Coronary artery (tissue), 2 donors: ENCODE measurements around the gene POFUT2.

Source experiments
- DNase-seq: peaks from one replicate; pipeline ENCODE4 v3.0.0-alpha.2; 2017; ENCODE audit warnings: low spot score
- H3K27ac ChIP-seq, 2 donors: fragments of 200-600 bp; sonication (generic); one replicate each; pipeline ENCODE4 v1.5.1; 2016 to 2019
- H3K4me3 ChIP-seq: fragments of 200-600 bp; sonication (generic); 2 replicates; pipeline ENCODE4 v1.5.1; 2016; ENCODE audit warnings: mild to moderate bottlenecking, moderate library complexity
- TF ChIP-seq, protein P1 (sequence below): fragments of 200-600 bp; sonication (generic); IDR thresholded peaks from one replicate; pipeline ENCODE4 v1.5.1; 2019; ENCODE audit warnings: antibody characterized with exemption

POFUT2 gene

DNA sequence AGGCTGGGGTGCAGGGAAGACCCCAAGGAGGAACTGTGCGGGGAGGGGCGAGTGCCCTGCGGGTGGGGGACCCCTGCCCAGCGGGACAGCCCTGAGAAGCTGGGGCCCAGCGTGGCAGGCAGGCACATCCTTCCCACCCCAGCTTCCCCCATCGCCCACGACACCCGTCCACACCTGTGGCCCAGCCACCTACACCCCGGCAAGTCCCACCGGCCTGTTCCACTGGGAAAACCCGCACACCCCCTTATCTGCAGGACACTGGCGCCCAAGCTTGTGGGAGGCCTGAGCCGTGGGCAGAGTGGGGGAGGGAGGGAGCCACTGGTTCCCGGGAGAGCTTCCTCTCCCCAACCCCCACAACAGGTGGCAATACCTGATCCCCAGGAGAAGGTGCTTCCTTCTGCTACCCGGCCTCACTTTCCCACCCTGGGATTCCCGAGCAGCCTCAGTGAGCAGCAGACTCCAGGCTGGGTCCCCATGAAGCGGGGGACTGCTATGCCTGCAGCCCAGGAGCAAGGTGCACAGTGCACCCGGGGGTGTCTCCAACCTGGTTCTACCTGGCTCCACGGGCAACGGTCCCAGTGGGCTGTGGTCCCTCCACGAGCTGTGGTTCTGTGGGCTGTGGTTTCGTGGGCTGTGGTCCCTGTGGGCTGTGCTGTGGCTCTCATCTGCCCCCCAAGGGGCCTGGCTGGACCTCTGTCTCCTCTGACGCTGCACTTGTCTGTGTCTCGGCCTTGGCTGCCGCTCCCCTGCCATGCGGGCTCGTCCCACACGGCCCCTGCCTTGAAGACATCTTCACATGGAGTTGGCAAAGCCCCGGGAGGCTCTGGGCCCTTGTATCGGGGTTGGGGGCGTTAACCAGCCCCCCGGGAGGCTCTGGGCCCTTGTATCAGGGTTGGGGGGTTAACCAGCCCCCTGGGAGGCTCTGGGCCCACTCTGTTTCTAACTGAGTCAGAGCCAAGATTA, 37.8 kb upstream of the POFUT2 start:
- DNase-seq: no peak
- TF ChIP-seq, protein P1, sequence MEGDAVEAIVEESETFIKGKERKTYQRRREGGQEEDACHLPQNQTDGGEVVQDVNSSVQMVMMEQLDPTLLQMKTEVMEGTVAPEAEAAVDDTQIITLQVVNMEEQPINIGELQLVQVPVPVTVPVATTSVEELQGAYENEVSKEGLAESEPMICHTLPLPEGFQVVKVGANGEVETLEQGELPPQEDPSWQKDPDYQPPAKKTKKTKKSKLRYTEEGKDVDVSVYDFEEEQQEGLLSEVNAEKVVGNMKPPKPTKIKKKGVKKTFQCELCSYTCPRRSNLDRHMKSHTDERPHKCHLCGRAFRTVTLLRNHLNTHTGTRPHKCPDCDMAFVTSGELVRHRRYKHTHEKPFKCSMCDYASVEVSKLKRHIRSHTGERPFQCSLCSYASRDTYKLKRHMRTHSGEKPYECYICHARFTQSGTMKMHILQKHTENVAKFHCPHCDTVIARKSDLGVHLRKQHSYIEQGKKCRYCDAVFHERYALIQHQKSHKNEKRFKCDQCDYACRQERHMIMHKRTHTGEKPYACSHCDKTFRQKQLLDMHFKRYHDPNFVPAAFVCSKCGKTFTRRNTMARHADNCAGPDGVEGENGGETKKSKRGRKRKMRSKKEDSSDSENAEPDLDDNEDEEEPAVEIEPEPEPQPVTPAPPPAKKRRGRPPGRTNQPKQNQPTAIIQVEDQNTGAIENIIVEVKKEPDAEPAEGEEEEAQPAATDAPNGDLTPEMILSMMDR: no peak
- peak overlapping the region in 1 of 2 donors; percentile 99 for H3K27ac ChIP-seq

DNA sequence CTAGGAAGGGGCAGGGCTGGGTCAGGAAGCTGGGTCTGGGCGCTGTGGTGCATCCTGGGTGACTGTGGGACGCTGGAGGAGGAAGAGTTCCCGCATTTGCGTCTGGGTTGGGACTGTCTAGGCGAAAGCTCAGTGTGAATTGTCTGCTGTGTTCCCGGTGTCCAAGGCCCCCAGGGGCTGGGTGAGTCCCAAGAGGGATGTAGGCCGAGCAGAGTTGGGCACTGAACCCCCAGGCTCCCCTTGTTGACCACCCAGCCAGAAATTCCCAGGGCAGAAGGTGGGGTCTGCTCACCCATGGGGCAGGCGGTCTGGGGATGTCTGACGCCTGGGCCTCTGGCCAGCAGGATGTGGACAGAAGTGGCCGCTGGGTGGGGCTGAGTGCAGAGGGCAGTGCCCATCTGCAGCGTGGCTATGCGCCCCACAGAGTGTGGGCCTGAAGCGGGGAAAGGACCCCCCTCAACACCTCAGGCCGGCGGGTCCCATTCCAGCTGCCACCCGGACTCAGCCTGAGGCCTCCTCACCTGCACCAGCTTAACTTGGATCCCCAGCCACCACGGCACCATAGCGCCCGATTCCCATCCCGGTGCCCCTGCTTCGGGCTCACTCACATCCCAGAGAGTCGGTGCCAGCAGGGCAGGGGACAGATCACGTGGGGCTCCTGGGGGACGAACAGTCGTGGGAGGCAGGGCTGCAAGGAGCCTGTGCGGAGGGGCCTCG, 37.0 kb upstream of the POFUT2 start:
- no peak overlapping the region for H3K4me3 ChIP-seq
- H3K27ac ChIP-seq: peak overlapping the region; percentile 92 to 99
- no peak for DNase-seq
- TF ChIP-seq, protein P1: no peak

More for the DNA sequence above, 37.8 kb upstream of the POFUT2 start:
- no peak overlapping the region for H3K4me3 ChIP-seq

DNA sequence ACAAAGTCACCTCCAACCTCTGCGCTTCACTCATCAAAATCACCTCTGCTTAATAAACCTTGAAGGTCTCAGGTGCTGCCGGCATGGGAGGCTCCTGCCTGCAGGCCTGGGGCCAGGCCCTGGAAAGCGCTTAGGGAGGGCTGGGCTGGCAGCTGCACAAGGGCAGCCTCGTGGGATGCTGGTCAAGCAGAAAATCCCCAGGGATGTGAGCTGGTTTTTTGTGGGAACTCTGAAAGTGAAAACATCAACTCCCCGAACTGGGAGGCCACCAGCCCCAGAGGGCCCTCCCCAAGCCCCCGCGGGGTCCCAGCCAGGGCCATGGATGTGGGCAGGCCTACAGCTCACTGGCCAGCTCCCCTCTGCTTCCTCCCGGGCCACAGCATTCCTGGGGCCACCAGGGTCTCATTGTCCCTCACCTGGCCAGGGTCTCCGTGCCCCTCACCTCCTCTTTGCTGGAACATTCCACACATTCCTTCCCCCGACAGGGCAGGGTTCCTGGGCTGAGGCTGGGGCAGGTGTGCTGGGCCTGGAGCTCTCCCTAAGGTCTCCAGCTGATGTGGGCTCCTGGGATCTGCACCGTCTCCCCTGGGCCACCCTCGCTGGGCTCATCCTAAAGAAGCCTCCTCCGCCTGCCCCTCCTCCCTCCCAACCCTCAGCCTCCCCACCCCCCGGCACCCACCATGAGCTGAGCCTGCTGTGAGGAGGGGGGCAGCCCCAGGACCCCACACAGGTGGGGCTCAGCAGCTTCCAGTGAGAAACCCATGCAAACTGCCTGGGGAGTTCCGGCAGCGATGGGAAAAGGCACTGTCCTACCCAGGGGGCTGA, 36.0 kb upstream of the POFUT2 start:
- DNase-seq: peak; percentile 86
- H3K4me3 ChIP-seq: peak overlapping the region; percentile 42
- TF ChIP-seq, protein P1: no peak
- peak overlapping the region; percentile 92 to 99 for H3K27ac ChIP-seq

DNA sequence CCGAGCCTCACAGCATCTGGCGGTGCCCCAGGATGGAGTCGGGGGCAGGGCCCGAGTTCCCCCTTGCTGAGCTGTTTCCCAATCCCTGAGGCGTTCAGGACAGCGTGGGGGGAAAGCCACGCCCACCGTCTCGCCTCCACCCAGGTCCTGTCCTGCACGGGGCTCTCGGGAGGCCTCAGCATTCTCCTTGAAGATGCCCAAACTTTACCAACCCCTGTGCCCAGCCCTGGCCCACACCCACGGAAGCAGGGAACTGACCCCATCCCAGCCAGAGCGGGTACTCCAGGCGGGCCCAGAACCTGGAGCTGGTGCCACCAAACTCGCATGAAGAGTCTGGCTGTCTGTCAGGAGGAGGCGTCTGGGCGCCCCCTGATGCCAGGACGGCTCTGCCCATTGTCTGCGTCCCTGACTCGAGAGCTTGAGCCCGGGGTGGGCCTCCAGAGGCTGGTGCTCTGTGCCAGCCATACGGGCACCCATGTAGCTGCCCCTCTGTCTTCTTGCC, 35.3 kb upstream of the POFUT2 start:
- peak; percentile 93 for DNase-seq
- Histone ChIP-seq H3K4me3 (peak overlapping the region; percentile 42), H3K27ac (peak overlapping the region; percentile 92 to 99)
- TF ChIP-seq, protein P1: no peak

DNA sequence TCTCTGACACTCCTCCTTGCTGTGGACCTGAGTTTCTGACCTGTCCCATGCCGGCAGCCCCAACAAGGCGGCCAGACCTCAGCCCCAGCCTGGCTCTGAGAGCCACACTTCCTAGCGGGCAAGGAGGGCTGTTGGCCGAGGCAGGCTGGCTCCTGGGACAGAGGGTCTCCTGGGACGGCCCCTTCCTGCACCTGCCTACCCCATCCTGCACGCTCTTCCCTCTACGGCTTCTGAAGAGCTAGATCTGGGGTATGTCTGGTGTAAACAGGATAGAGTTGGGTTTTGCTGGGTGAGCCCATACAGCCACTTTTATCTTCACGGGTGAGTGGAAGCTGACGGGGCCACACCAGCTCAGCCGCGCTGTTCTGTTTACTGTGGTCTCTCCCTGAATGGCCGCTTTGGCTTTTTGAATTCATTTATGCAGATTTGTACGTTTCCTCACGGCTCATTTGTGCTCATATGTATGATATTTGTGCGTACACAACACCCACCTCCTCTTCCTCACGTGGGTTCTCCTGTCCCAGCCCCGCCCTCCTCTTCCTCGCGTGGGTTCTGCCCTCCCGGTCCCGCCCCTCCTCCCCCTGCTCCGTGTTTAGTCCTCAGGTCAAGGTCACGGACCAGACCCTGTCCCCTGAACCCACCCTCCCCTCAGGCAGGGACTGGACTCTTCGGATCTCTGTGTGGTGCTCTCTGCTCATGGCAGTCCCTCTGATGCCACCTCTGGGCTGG, 34.7 kb upstream of the POFUT2 start:
- TF ChIP-seq, protein P1: no peak
- no peak for DNase-seq
- Histone ChIP-seq H3K4me3 (peak overlapping the region; percentile 37), H3K27ac (peak overlapping the region; percentile 92 to 99)
